WTC11 (cell line): ENCODE measurements around the gene CLTCL1.

Experiments used
- ELF4 ChIP-seq: sonication (generic); formaldehyde crosslinking; IDR thresholded peaks from 2 replicates; pipeline ENCODE4 v1.8.1; 2022; ENCODE audit warnings: low read depth, mild to moderate bottlenecking, moderate library complexity, missing genetic modification reagents
- KAT7 ChIP-seq: sonication (generic); formaldehyde crosslinking; IDR thresholded peaks from 2 replicates; pipeline ENCODE4 v1.8.1; 2023; ENCODE audit warnings: missing genetic modification reagents, mild to moderate bottlenecking, borderline replicate concordance
- TCF7 ChIP-seq: sonication (generic); formaldehyde crosslinking; IDR thresholded peaks from 2 replicates; pipeline ENCODE4 v1.8.0; 2022; ENCODE audit warnings: mild to moderate bottlenecking, low read depth, missing genetic modification reagents, moderate library complexity
- ZBTB21 ChIP-seq: sonication (generic); formaldehyde crosslinking; IDR thresholded peaks from 2 replicates; pipeline ENCODE4 v1.8.1; 2023; ENCODE audit warnings: mild to moderate bottlenecking, missing genetic modification reagents, borderline replicate concordance

DNA sequence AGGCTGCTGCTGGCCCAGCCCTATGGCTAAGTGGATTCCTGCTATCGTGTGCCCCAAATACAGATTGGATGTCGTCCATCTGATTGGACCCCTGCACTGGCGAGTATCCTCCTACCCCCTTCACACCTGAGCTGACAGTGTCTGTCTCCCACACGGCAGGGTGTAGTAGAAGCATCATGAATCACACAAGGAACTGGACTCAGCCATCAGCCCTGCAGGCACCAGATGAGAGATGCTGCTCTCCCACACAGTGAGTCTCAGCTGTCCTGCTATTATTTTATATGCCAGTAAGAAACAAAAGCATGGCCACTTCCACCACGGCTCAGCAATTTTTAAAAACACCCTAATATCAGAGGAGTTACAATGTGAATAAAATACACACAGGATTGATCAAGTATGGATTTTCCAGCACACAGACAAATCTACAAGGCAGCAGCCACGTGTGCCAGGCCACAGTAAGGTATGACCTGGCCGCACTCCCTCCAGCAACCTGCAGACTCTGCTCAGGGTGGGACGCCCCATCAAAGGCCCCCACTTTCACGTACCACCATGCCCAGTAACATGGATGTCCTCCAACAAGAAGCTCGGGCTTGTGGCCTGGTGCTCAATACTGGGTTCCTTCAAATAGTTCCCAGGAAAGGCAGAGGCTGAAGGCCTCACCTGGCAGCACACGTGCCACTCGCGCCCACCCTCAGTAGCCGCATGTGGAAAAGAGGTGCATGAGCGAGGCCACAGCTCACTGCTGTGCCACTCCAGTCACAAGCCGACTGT is 96.6 kb downstream of the CLTCL1 start:
- no peak for TF ChIP-seq KAT7 (CRISPR knock-in tag)
- TF ChIP-seq TCF7, result no peak
- TF ChIP-seq ZBTB21, result no peak
- TF ChIP-seq ELF4, result no peak
